Testis (tissue), 3 donors: ENCODE data around the gene YBEY. TPM values are rescaled to one million over a fixed set of nuclear protein-coding genes. Genes with fewer than 3 reads are reported as not detected.

Experiments used
- DNase-seq: peaks from one replicate; pipeline ENCODE4 v3.0.0-alpha.2; 2019
- H3K27ac ChIP-seq, 2 donors: fragments of 200-600 bp; sonication (generic); one replicate each; pipeline ENCODE4 v1.5.1; 2019
- H3K27me3 ChIP-seq: fragments of 200-600 bp; sonication (generic); one replicate; pipeline ENCODE4 v1.5.1; 2019
- H3K36me3 ChIP-seq: fragments of 200-600 bp; sonication (generic); one replicate; pipeline ENCODE4 v1.5.1; 2017; ENCODE audit warnings: low read depth; ENCODE audit errors: missing control alignments
- H3K4me1 ChIP-seq: fragments of 200-600 bp; sonication (generic); one replicate; pipeline ENCODE4 v1.5.1; 2019
- H3K4me3 ChIP-seq, 2 donors: fragments of 200-600 bp; sonication (generic); one replicate each; pipeline ENCODE4 v1.5.1; 2017 to 2019
- H3K9me3 ChIP-seq: fragments of 200-600 bp; sonication (generic); one replicate; pipeline ENCODE4 v1.5.1; 2017
- CTCF ChIP-seq, 3 experiments: fragments of 450-650 bp in 2 of 3; fragments of 200-600 bp in 1 of 3; sonication (generic) in 1 of 3; IDR thresholded peaks; one replicate each; pipeline ENCODE4 v1.5.1; 2016 to 2019; ENCODE audit warnings: antibody characterized with exemption in 3 of 3, mild to moderate bottlenecking in 2 of 3, moderate library complexity in 1 of 3
- POLR2A ChIP-seq: fragments of 450-650 bp; IDR thresholded peaks from one replicate; pipeline ENCODE4 v1.6.1; 2017; ENCODE audit warnings: antibody characterized with exemption, mild to moderate bottlenecking, moderate library complexity
- WGBS, 2 donors: methylation state at CpG; one replicate each; pipeline ENCODE4 v1.1.5; 2018; 5-methylcytosine and 5-hydroxymethylcytosine counted together
- intact Hi-C: fragments of 100-400 bp; cut with DNase I; formaldehyde crosslinking; loops from one replicate; pipeline ENCODE4 v1.15.1; 2023; ENCODE audit warnings: low total_unique reads
- polyA plus RNA-seq: library from polyadenylated mRNA; stranded (reverse); fragments of 350-450 nt; fragmentation: Illumina TruSeq; extraction: RNeasy Lipid Tissue Mini Kit (QIAGEN cat#74804); gene quantifications from one replicate; pipeline ENCODE4 v1.2.3, GENCODE V29; 2014; ENCODE audit warnings: low read depth, low replicate concordance; ENCODE audit not compliant: insufficient read depth
- total RNA-seq, 2 donors: library from RNA; depleted of rRNA; stranded (reverse); fragments of >200 nt; gene quantifications; one replicate each; pipeline ENCODE4 v1.2.3, GENCODE V29; 2016

Gene YBEY
- total and polyA plus RNA-seq, 3 donors from 2014 or later = 50.7 to 141 (median 55.0) TPM

GRCh38 chr21:46345861-46346260 is 59.7 kb downstream of the YBEY start:
- intact Hi-C loops = no loop called here
- no peak for DNase-seq
- no peak overlapping the region for H3K4me3 ChIP-seq
- H3K9me3 ChIP-seq = no peaks in the 10 kb centered on the region
- no peaks in the 10 kb centered on the region for H3K27me3 ChIP-seq
- no peaks in the 10 kb centered on the region for H3K36me3 ChIP-seq
- WGBS, 2 donors = 90 to 92% methylated on average over 13 to 14 of the region's 14 CpGs
- no peaks in the 10 kb centered on the region for H3K4me1 ChIP-seq
- no peak overlapping the region for H3K27ac ChIP-seq
- no peak for TF ChIP-seq CTCF (IDR thresholded peaks at IDR 0.05)
- no peak for TF ChIP-seq POLR2A

GRCh38 chr21:46346296-46347202 is 60.4 kb downstream of the YBEY start:
- Histone ChIP-seq H3K27me3 (no peaks in the 10 kb centered on the region), H3K9me3 (no peaks in the 10 kb centered on the region), H3K36me3 (no peaks in the 10 kb centered on the region), H3K27ac (no peak overlapping the region), H3K4me3 (no peak overlapping the region), H3K4me1 (no peaks in the 10 kb centered on the region)
- 83 to 92% methylated on average over 15 to 34 of the region's 34 CpGs for WGBS, 2 donors
- peak; percentile 69 for DNase-seq
- intact Hi-C loops = no loop called here
- TF ChIP-seq POLR2A = no peak
- TF ChIP-seq CTCF (IDR thresholded peaks at IDR 0.05) = no peak

- Histone ChIP-seq H3K4me3 (no peak overlapping the region), H3K27ac (no peak overlapping the region), H3K27me3 (no peaks in the 10 kb centered on the region), H3K4me1 (no peaks in the 10 kb centered on the region), H3K9me3 (no peaks in the 10 kb centered on the region), H3K36me3 (no peaks in the 10 kb centered on the region)
- no peak for DNase-seq
- WGBS, 2 donors = 75 to 76% methylated on average over 10 of the region's 10 CpGs
- intact Hi-C loops = no loop called here
- TF ChIP-seq CTCF (IDR thresholded peaks at IDR 0.05) (no peak), POLR2A (no peak)
These were observed 61.0 kb downstream of the YBEY start for GRCh38 chr21:46347203-46347550.

Other genes with a start within 250 kb of the YBEY start
- gene COL6A2, start 188.2 kb upstream of the YBEY start, total RNA-seq = 100 to 1,000 TPM; 192 to 236 TPM
- 362 TPM for gene COL6A2, start 188.2 kb upstream of the YBEY start, polyA plus RNA-seq
- gene FTCD, start 130.8 kb upstream of the YBEY start, total RNA-seq = 10 to 100 TPM; 50.5 to 63.5 TPM
- gene FTCD, start 130.8 kb upstream of the YBEY start, polyA plus RNA-seq = 49.2 TPM
- gene SPATC1L, start 101.9 kb upstream of the YBEY start, total RNA-seq = 10 to 100 TPM; 75.6 to 96.1 TPM
- 55.4 TPM for gene SPATC1L, start 101.9 kb upstream of the YBEY start, polyA plus RNA-seq
- 100 to 1,000 TPM; 126 to 152 TPM for gene LSS, start 57.6 kb upstream of the YBEY start, total RNA-seq
- gene LSS, start 57.6 kb upstream of the YBEY start, polyA plus RNA-seq = 35.6 TPM
- 100 to 1,000 TPM; 107 to 136 TPM for gene MCM3AP, start 731 bp upstream of the YBEY start, total RNA-seq
- gene MCM3AP, start 731 bp upstream of the YBEY start, polyA plus RNA-seq = 68.3 TPM
- 10 to 100 TPM; 13.7 to 21.6 TPM for gene C21orf58, start 37.5 kb downstream of the YBEY start, total RNA-seq
- gene C21orf58, start 37.5 kb downstream of the YBEY start, polyA plus RNA-seq = 13.6 TPM
- 100 to 1,000 TPM; 116 to 169 TPM for gene PCNT, start 37.8 kb downstream of the YBEY start, total RNA-seq
- 44.7 TPM for gene PCNT, start 37.8 kb downstream of the YBEY start, polyA plus RNA-seq
- gene DIP2A, start 172.5 kb downstream of the YBEY start, total RNA-seq = 100 to 1,000 TPM in 1 of 2 donors, 10 to 100 TPM in 1; 94.3 to 104 TPM
- gene DIP2A, start 172.5 kb downstream of the YBEY start, polyA plus RNA-seq = 42.5 TPM